Mesenchymal stem cell (in vitro differentiated cells and primary cell): Measurements from ENCODE around the gene CALHM5.

Experiments
- DNase-seq: peaks from one replicate; pipeline ENCODE4 v3.0.0-alpha.2; 2013
- H2AFZ ChIP-seq: one replicate; pipeline ENCODE4 v1.6.1; 2013; ENCODE audit warnings: low read depth, mild to moderate bottlenecking, control low read depth, inconsistent platforms, low read length, moderate library complexity
- H2AK5ac ChIP-seq: 2 replicates; pipeline ENCODE4 v1.6.1; 2013; ENCODE audit warnings: low read length, moderate library complexity, mild to moderate bottlenecking, inconsistent platforms; ENCODE audit not compliant: severe bottlenecking
- H2BK120ac ChIP-seq: one replicate; pipeline ENCODE4 v1.6.1; 2013; ENCODE audit warnings: low read depth, mild to moderate bottlenecking, inconsistent platforms, low read length, moderate library complexity
- H2BK12ac ChIP-seq, 2 experiments: one replicate each; pipeline ENCODE4 v1.6.1; 2013; ENCODE audit warnings: inconsistent platforms in 2 of 2, low read length in 2 of 2, mild to moderate bottlenecking in 2 of 2, moderate library complexity in 2 of 2, control low read depth in 1 of 2
- H2BK15ac ChIP-seq: one replicate; pipeline ENCODE4 v1.6.1; 2013; ENCODE audit warnings: mild to moderate bottlenecking, low read depth, inconsistent platforms; ENCODE audit not compliant: poor library complexity, severe bottlenecking
- H2BK5ac ChIP-seq: 2 replicates; pipeline ENCODE4 v1.6.1; 2013; ENCODE audit warnings: low read depth, mild to moderate bottlenecking, low read length, control low read depth, inconsistent platforms; ENCODE audit not compliant: poor library complexity, severe bottlenecking
- H3K14ac ChIP-seq, 2 experiments: one replicate each; pipeline ENCODE4 v1.6.1; 2013; ENCODE audit warnings: inconsistent platforms in 2 of 2, low read length in 2 of 2, control low read depth in 1 of 2, mild to moderate bottlenecking in 1 of 2, moderate library complexity in 1 of 2
- H3K18ac ChIP-seq, 2 experiments: one replicate each; pipeline ENCODE4 v1.6.1; 2013; ENCODE audit warnings: inconsistent platforms in 2 of 2, low read length in 2 of 2, control low read depth in 1 of 2, low read depth in 1 of 2, mild to moderate bottlenecking in 1 of 2
- H3K23ac ChIP-seq, 2 experiments: one replicate each; pipeline ENCODE4 v1.6.1; 2013; ENCODE audit warnings: inconsistent platforms in 2 of 2, low read length in 2 of 2, mild to moderate bottlenecking in 2 of 2, moderate library complexity in 2 of 2, control low read depth in 1 of 2
- H3K27ac ChIP-seq: 2 replicates; pipeline ENCODE4 v1.5.1; 2013; ENCODE audit warnings: mild to moderate bottlenecking, moderate library complexity, low read length, control low read depth, inconsistent platforms; ENCODE audit not compliant: poor library complexity, severe bottlenecking
- H3K27me3 ChIP-seq, 2 experiments: 2 replicates each; pipeline versions ENCODE4 v1.6.1 to v1.7.0; 2013; ENCODE audit warnings: low read length in 2 of 2, mild to moderate bottlenecking in 2 of 2, moderate library complexity in 2 of 2, control low read depth in 1 of 2, inconsistent platforms in 1 of 2; ENCODE audit not compliant: control insufficient read depth in 1 of 2, insufficient read depth in 1 of 2
- H3K36me3 ChIP-seq, 2 experiments: 2 replicates each; pipeline versions ENCODE4 v1.6.1 to v1.7.0; 2013; ENCODE audit warnings: low read length in 2 of 2, control low read depth in 1 of 2, inconsistent platforms in 1 of 2, low read depth in 1 of 2, mild to moderate bottlenecking in 1 of 2; ENCODE audit not compliant: insufficient read depth in 2 of 2, control insufficient read depth in 1 of 2
- H3K4ac ChIP-seq, 2 experiments: one replicate each; pipeline ENCODE4 v1.6.1; 2013; ENCODE audit warnings: inconsistent platforms in 2 of 2, low read length in 2 of 2, mild to moderate bottlenecking in 2 of 2, moderate library complexity in 2 of 2, control low read depth in 1 of 2, low read depth in 1 of 2
- H3K4me1 ChIP-seq: 2 replicates; pipeline ENCODE4 v1.6.1; 2013; ENCODE audit warnings: low read depth, low read length, control low read depth; ENCODE audit not compliant: control insufficient read depth, insufficient read depth
- H3K4me2 ChIP-seq: 2 replicates; pipeline ENCODE4 v1.6.1; 2013; ENCODE audit warnings: low read length, mild to moderate bottlenecking, inconsistent platforms; ENCODE audit not compliant: poor library complexity, severe bottlenecking
- H3K4me3 ChIP-seq, 2 experiments: 2 replicates each; pipeline versions ENCODE4 v1.5.1 to v1.7.0; 2013; ENCODE audit warnings: low read length in 2 of 2, mild to moderate bottlenecking in 2 of 2, control low read depth in 1 of 2, low read depth in 1 of 2; ENCODE audit not compliant: insufficient read depth in 1 of 2
- H3K79me1 ChIP-seq: replicated peaks from 2 replicates; pipeline ENCODE4 v1.6.1; 2013; ENCODE audit warnings: mild to moderate bottlenecking, control low read depth, low read length, inconsistent platforms; ENCODE audit not compliant: poor library complexity, severe bottlenecking
- H3K9ac ChIP-seq: 2 replicates; pipeline ENCODE4 v1.7.0; 2013; ENCODE audit warnings: mild to moderate bottlenecking, low read length, moderate library complexity
- H3K9me3 ChIP-seq: 2 replicates; pipeline ENCODE4 v1.7.0; 2013; ENCODE audit warnings: mild to moderate bottlenecking, low read length; ENCODE audit not compliant: control insufficient read depth
- H4K8ac ChIP-seq: one replicate; pipeline ENCODE4 v1.6.1; 2013; ENCODE audit warnings: inconsistent platforms, mild to moderate bottlenecking, low read length, moderate library complexity
- H4K91ac ChIP-seq: one replicate; pipeline ENCODE4 v1.6.1; 2013; ENCODE audit warnings: mild to moderate bottlenecking, low read length, inconsistent platforms
- WGBS: methylation state at CpG from one replicate; pipeline ENCODE4 v1.1.7; 2013; ENCODE audit warnings: mixed read lengths; 5-methylcytosine and 5-hydroxymethylcytosine counted together

CALHM5 gene

DNA sequence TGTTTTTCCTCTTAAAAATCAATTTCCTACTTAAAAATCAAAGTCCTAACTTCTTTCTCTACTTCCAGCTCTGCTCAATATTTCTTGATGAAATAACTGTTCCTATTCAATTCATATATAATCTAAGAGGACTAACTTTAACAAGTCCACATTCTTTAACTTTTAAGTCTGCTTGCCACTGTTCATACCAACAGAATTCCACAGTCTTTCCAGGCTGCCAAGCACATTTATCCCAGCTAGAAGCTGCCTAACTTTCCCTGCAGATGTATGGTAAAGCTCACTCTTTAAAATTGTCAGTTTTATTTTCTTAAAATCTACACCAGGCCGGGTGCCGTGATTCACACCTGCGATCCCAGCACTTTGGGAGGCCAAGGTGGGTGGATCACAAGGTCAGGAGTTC is 38.7 kb upstream of the CALHM5 start:
- H3K27ac ChIP-seq = no peak overlapping the region
- no peak overlapping the region for H3K4me2 ChIP-seq
- H2BK12ac ChIP-seq = no peak overlapping the region
- no peak overlapping the region for H2AFZ ChIP-seq
- H3K4ac ChIP-seq = no peak overlapping the region
- H3K9me3 ChIP-seq = no peaks in the 10 kb centered on the region
- H3K23ac ChIP-seq = no peak overlapping the region
- H2BK120ac ChIP-seq = no peak overlapping the region
- H3K4me1 ChIP-seq = no peaks in the 10 kb centered on the region
- H4K8ac ChIP-seq = no peak overlapping the region
- no peaks in the 10 kb centered on the region for H3K36me3 ChIP-seq
- 92% methylated on average over 3 of the region's 3 CpGs for WGBS
- H3K18ac ChIP-seq = no peak overlapping the region
- no peak overlapping the region for H2BK15ac ChIP-seq
- H3K14ac ChIP-seq = no peak overlapping the region
- H2AK5ac ChIP-seq = no peak overlapping the region
- H3K9ac ChIP-seq = no peak overlapping the region
- no peak overlapping the region for H3K4me3 ChIP-seq
- no peaks in the 10 kb centered on the region for H3K79me1 ChIP-seq
- no peaks in the 10 kb centered on the region for H3K27me3 ChIP-seq
- no peak overlapping the region for H2BK5ac ChIP-seq
- no peak for DNase-seq
- no peak overlapping the region for H4K91ac ChIP-seq

DNA sequence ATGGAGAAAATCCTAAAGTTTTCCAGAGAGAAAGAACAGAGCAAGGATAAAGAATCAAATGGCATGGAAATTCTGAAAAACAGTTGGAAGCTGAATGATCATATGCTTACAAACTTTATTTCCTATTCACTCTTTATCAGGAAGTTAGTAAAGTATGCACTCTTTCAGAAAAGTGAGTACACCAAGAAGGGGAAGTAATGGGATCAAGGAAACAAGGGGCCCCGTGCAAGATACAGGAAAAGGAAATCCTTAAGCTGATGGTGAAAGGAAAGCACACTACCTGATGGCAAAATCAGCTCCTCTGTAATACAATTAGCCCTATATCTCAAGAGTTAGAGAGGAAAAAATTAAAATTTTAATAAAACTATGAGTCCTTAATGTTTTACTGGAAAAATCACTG is 36.3 kb upstream of the CALHM5 start:
- no peak overlapping the region for H3K4ac ChIP-seq
- H3K36me3 ChIP-seq = no peaks in the 10 kb centered on the region
- no peak overlapping the region for H3K9ac ChIP-seq
- no peaks in the 10 kb centered on the region for H3K79me1 ChIP-seq
- DNase-seq = no peak
- no peak overlapping the region for H2AK5ac ChIP-seq
- H3K4me2 ChIP-seq = no peak overlapping the region
- H2BK12ac ChIP-seq = no peak overlapping the region
- no peak overlapping the region for H2BK15ac ChIP-seq
- no peak overlapping the region for H2BK5ac ChIP-seq
- no peak overlapping the region for H3K4me3 ChIP-seq
- H4K8ac ChIP-seq = no peak overlapping the region
- no peak overlapping the region for H3K18ac ChIP-seq
- no peak overlapping the region for H2BK120ac ChIP-seq
- no peak overlapping the region for H2AFZ ChIP-seq
- no peak overlapping the region for H3K27ac ChIP-seq
- no peak overlapping the region for H3K14ac ChIP-seq
- H3K4me1 ChIP-seq = no peaks in the 10 kb centered on the region
- H3K23ac ChIP-seq = no peak overlapping the region
- H3K9me3 ChIP-seq = no peaks in the 10 kb centered on the region
- 100% methylated on average over 1 of the region's 1 CpG for WGBS
- no peaks in the 10 kb centered on the region for H3K27me3 ChIP-seq
- H4K91ac ChIP-seq = no peak overlapping the region

- Histone ChIP-seq H3K14ac (no peak overlapping the region), H3K79me1 (no peaks in the 10 kb centered on the region), H2BK5ac (no peak overlapping the region), H3K27ac (peak overlapping the region; percentile 72), H3K4me2 (peak overlapping the region; percentile 22), H2AK5ac (no peak overlapping the region), H3K23ac (no peak overlapping the region), H3K27me3 (no peaks in the 10 kb centered on the region), H2BK12ac (no peak overlapping the region), H3K4me1 (no peaks in the 10 kb centered on the region), H2AFZ (no peak overlapping the region), H3K9me3 (no peaks in the 10 kb centered on the region), H3K18ac (no peak overlapping the region), H3K36me3 (no peaks in the 10 kb centered on the region), H3K4me3 (no peak overlapping the region), H3K9ac (no peak overlapping the region), H2BK120ac (no peak overlapping the region), H4K8ac (no peak overlapping the region), H3K4ac (no peak overlapping the region), H4K91ac (no peak overlapping the region), H2BK15ac (no peak overlapping the region)
- WGBS = 100% methylated on average over 1 of the region's 5 CpGs
- no peak for DNase-seq
Measured at GRCh38 chr6:116476002-116476678, 35.3 kb upstream of the CALHM5 start.

DNA sequence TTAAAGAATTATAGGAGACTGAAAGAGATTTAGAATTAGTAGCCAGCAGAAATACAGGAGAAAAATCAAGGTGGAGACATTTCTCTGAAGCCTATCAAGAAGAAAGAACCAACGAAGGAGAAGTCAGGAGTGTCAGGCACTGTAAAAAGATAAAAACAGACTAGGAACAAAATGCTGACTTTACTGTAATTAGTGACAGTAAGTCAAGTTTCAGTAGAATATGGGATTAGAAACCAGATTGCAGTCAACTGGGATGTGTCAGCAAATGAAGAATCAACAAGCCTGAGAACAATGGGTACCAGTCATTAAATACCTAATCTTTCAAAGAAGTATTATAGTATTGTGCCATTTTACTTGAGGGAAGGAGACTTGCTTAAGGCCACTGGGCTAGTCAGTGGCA is 28.7 kb upstream of the CALHM5 start:
- H4K8ac ChIP-seq = no peak overlapping the region
- no peak overlapping the region for H3K27ac ChIP-seq
- H4K91ac ChIP-seq = no peak overlapping the region
- no peak overlapping the region for H3K9ac ChIP-seq
- H2BK12ac ChIP-seq = no peak overlapping the region
- H3K9me3 ChIP-seq = no peaks in the 10 kb centered on the region
- no peak overlapping the region for H3K4me2 ChIP-seq
- no peak overlapping the region for H3K14ac ChIP-seq
- H3K27me3 ChIP-seq = no peaks in the 10 kb centered on the region
- H3K4ac ChIP-seq = no peak overlapping the region
- no peak overlapping the region for H2AK5ac ChIP-seq
- DNase-seq = no peak
- H2AFZ ChIP-seq = no peak overlapping the region
- H2BK120ac ChIP-seq = no peak overlapping the region
- no peak overlapping the region for H2BK15ac ChIP-seq
- H3K36me3 ChIP-seq = no peaks in the 10 kb centered on the region
- 85% methylated on average over 1 of the region's 1 CpG for WGBS
- no peaks in the 10 kb centered on the region for H3K4me1 ChIP-seq
- H3K18ac ChIP-seq = no peak overlapping the region
- no peak overlapping the region for H2BK5ac ChIP-seq
- no peak overlapping the region for H3K23ac ChIP-seq
- H3K4me3 ChIP-seq = no peak overlapping the region
- H3K79me1 ChIP-seq = no peaks in the 10 kb centered on the region
